HL-60/S4 treated with retinoic acid at 250 ng/mL for 4 days and 3 days (cell line): ENCODE measurements around the gene CLDN10.

Experiments
- in situ Hi-C: fragments of 300-500 bp; cut with MboI; formaldehyde crosslinking; loops from 2 replicates; pipeline ENCODE4 v1.7.0; 2022; ENCODE audit warnings: low sequenced_read_pairs

Gene CLDN10

GRCh38 chr13:95596701-95597100, 44.2 kb downstream of the CLDN10 start:
- in situ Hi-C loops, result no loop called here

DNA sequence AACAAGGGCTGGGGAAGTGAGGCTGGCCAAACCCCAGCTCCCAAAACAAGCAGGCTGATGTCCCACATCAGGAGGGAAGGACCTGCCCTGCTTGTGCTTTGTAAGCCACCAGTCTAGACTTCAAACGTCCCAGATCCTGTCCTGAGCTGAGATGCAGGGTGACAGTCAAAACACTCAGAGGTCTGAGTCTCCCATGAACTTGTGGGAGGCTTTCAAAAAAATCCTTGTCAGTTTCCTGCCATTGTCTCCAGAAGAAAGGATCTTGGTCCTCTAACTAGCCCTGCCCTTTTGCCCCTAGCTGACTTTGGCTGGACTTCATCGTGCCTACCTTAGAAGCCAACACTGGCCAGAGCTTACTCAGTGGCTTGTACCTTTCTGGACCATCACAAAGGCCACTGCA, 48.7 kb downstream of the CLDN10 start:
- in situ Hi-C loops, result no loop called here

DNA sequence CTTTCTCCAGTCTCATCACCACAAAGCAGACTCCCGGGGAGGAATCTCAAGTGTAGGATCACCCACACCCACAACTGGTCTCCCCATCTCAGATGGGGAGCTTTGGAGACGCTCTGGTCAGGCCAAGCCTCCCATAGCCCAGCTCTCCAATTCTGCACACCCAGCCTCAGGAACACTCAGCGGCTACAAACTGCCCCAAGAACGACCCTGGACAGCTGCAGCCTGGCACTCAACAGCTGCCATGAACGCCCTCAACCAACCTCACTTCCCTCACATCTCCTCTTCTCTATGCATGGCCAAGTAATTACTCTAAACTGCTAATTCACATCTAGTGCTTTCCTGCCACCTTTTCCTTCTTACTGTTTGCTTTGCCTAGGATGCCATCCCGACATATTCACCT, 49.4 kb downstream of the CLDN10 start:
- in situ Hi-C loops, result no loop called here

DNA sequence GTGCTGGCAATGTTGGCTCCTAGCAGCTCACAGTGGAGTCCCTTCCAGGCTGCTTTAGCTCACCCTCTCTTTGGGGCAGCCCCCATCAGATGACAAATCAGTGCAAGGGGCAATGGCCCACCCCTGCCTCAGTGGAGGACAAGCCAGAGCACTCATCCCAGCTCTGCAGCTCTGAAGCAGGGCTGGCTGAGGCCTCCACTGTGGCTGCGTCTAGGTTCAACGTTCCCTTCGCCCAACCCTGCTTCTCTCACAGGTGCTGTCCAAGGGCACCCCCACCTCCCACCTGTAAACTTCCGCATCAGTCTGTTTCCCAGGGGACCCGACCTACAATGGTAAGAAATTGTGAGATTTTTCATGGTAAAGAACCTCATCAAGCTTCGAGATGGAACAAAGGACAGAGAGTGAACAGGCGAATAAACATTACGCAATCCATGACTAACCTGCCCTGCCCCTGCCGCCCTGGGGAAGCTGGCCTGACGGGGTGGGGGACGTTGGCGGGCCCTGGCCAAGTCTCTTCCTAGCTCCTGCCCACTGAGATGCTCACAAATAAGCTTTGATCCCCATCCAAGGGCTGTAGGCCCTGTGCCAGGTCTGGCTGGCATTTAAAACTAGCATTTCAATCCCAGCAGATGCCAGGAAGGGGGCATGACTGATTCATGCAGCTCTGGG, 51.5 kb downstream of the CLDN10 start:
- in situ Hi-C loops, result no loop called here

GRCh38 chr13:95604556-95604915, 52.0 kb downstream of the CLDN10 start:
- in situ Hi-C loops, result no loop called here

GRCh38 chr13:95605448-95606125, 53.1 kb downstream of the CLDN10 start:
- in situ Hi-C loops, result no loop called here

- in situ Hi-C loops, result no loop called here
Measured at GRCh38 chr13:95607366-95607765, 54.8 kb downstream of the CLDN10 start.

GRCh38 chr13:95608640-95609323, 56.3 kb downstream of the CLDN10 start:
- in situ Hi-C loops, result no loop called here

GRCh38 chr13:95614641-95615245, 62.2 kb downstream of the CLDN10 start:
- in situ Hi-C loops, result no loop called here

- in situ Hi-C loops, result no loop called here
Measured at GRCh38 chr13:95615539-95615938, 63.0 kb downstream of the CLDN10 start.

GRCh38 chr13:95620030-95620824, 67.7 kb downstream of the CLDN10 start:
- in situ Hi-C loops, result no loop called here

DNA sequence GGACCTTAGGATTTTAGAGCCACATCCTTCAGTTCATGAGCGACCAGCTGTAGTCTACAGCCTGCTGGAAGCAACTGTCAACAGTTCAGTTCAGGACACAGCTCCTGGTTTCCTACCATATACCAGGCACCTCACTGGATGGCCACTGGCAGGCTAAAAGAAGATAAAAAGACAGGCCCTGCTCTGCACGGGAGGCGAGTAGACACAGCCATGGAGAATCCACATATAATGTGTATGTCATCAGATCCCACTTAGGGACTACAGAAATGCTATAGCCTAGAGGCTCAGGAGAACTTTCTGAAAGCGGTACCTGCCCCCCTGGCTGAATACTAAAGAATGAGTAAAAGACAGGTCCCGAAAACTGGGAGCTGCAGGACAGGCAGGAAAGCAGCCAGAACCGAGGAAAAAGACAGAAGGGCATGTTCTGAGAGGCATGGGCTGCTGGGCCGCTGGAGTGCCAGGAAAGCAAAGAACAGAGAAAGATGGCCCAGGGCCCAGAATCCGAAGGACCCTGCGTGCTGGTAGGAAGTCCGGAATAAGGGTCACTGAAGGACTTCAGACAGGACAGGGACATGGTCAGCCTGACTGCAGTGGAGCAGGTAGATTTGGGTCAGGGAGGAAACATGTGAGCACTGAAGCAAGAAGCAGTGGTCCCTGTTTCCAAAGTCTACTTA, 68.4 kb downstream of the CLDN10 start:
- in situ Hi-C loops, result no loop called here

DNA sequence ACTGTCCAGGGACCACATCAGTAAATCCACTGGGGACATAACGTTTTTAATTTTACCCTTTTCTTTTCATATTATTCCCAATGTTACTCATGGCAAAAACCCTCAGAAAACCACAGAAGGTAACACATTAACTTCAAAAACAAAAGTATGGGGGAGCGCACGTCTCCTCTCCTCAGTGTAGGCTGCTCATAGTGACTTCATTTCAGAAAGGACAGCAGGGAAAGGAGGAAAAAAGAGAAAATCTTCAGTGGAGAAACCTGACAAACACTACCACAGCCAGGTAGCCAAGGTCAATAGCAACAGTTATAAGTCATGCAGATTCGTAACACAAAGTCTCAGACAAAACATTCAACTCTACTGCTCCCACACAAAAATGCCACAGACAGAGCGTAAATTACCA, 70.6 kb downstream of the CLDN10 start:
- in situ Hi-C loops, result no loop called here

DNA sequence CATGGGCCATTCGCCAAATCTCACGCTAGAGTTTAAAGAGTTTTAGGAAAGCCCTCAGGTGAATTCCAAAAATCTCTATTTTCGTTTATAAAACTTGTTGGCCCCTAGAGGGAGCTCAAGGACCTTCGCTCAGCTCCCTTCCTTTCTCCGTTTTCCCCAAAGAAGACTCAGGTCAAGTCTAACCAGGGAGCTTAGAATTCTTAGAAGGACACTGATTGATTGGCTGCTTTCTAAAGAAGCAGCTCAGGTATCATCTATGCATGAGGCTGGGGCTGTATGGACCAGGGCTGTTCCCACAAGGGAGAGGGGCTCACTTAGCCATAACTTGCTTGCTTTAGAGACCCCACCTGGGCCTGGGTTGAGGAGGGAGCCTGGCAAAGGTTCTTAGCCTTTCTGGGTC, 71.5 kb downstream of the CLDN10 start:
- in situ Hi-C loops, result no loop called here

- in situ Hi-C loops, result no loop called here
Measured at GRCh38 chr13:95626768-95627167, 74.2 kb downstream of the CLDN10 start.

GRCh38 chr13:95627590-95627989, 75.1 kb downstream of the CLDN10 start:
- in situ Hi-C loops, result no loop called here

GRCh38 chr13:95628488-95628887, 76.0 kb downstream of the CLDN10 start:
- in situ Hi-C loops, result no loop called here

DNA sequence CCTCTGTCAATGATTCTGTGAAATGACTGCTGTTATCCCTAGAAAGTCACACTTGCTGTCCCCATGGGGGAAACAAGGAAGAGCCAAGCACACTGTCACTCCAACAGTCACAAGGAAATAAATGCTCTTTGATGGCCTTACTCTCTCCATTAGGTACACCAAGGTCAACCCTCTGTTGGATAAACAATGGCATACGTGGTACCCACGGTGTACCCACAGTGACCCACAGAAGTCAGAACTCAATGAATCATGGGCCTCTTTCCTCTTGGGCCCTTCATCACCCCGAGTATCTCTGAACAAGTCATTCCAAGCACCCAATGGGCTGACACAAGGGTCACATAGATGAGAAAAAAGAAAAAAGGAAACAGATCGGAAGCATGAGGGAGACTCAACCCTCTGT, 76.6 kb downstream of the CLDN10 start:
- in situ Hi-C loops, result no loop called here
